HUDEP-2 (cell line): ENCODE measurements around the gene AGAP5.

Experiments used
- DNase-seq, 76 experiments: peaks; one replicate each; lab custom pipeline; 2025; ENCODE audit not compliant: unreplicated experiment in 76 of 76; lab: John Stamatoyannopoulos, UW

Gene AGAP5

GRCh38 chr10:73634421-73634820, 63.5 kb downstream of the AGAP5 start:
- no peak for DNase-seq

- DNase-seq: no peak
Observed at GRCh38 chr10:73629165-73629564, 68.7 kb downstream of the AGAP5 start.

- no peak for DNase-seq
Observed at GRCh38 chr10:73628405-73628804, 69.5 kb downstream of the AGAP5 start.

- no peak for DNase-seq
Observed at GRCh38 chr10:73627300-73627699, 70.6 kb downstream of the AGAP5 start.

GRCh38 chr10:73625884-73626752, 71.8 kb downstream of the AGAP5 start:
- peak; percentile 27 to 93 (median 86) for DNase-seq

GRCh38 chr10:73625004-73625883, 72.7 kb downstream of the AGAP5 start:
- peak in 7 of 76 experiments; percentile 15 to 70 (median 26) for DNase-seq
